Neuron (in vitro differentiated cells): ENCODE measurements around the gene YARS2.
"Not testable (repeated sequence)": the region's sequence is repeated elsewhere in the genome, so short reads cannot be mapped to it uniquely, and the experiment has no call there.

Source experiments
- H2AFZ ChIP-seq: one replicate; pipeline ENCODE4 v1.6.1; 2013; ENCODE audit warnings: low read depth, mild to moderate bottlenecking, inconsistent platforms, low read length, moderate library complexity
- H3K27me3 ChIP-seq: one replicate; pipeline ENCODE4 v1.6.1; 2013; ENCODE audit warnings: low read length; ENCODE audit not compliant: insufficient read depth
- H3K36me3 ChIP-seq: one replicate; pipeline ENCODE4 v1.6.1; 2013; ENCODE audit warnings: low read length; ENCODE audit not compliant: insufficient read depth
- H3K4me1 ChIP-seq: one replicate; pipeline ENCODE4 v1.6.1; 2013; ENCODE audit warnings: low read length; ENCODE audit not compliant: insufficient read depth
- H3K4me3 ChIP-seq: 2 replicates; pipeline ENCODE4 v1.5.1; 2013; ENCODE audit warnings: mild to moderate bottlenecking, low read length, moderate library complexity
- H3K9me3 ChIP-seq: one replicate; pipeline ENCODE4 v1.6.1; 2013; ENCODE audit warnings: low read length

The YARS2 gene

GRCh38 chr12:32736445-32736844, 19.3 kb downstream of the YARS2 start:
- Histone ChIP-seq H3K9me3 (no peaks in the 10 kb centered on the region), H3K4me1 (no peaks in the 10 kb centered on the region), H2AFZ (no peak overlapping the region), H3K36me3 (peaks cover 77% of the 10 kb centered on the region), H3K4me3 (no peak overlapping the region), H3K27me3 (no peaks in the 10 kb centered on the region)

GRCh38 chr12:32734952-32735351, 20.7 kb downstream of the YARS2 start:
- no peak overlapping the region for H3K4me3 ChIP-seq
- H2AFZ ChIP-seq: no peak overlapping the region
- no peaks in the 10 kb centered on the region for H3K4me1 ChIP-seq
- H3K9me3 ChIP-seq: no peaks in the 10 kb centered on the region
- no peaks in the 10 kb centered on the region for H3K27me3 ChIP-seq
- peaks cover 68% of the 10 kb centered on the region for H3K36me3 ChIP-seq

- H3K4me3 ChIP-seq: no peak overlapping the region
- no peaks in the 10 kb centered on the region for H3K4me1 ChIP-seq
- H3K9me3 ChIP-seq: no peaks in the 10 kb centered on the region
- peaks cover 56% of the 10 kb centered on the region for H3K36me3 ChIP-seq
- no peaks in the 10 kb centered on the region for H3K27me3 ChIP-seq
- no peak overlapping the region for H2AFZ ChIP-seq
Observed at GRCh38 chr12:32727237-32727636, 28.5 kb downstream of the YARS2 start.

GRCh38 chr12:32726286-32726685, 29.4 kb downstream of the YARS2 start:
- Histone ChIP-seq H3K36me3 (peaks cover 54% of the 10 kb centered on the region), H3K4me1 (no peaks in the 10 kb centered on the region)

GRCh38 chr12:32725308-32725707, 30.4 kb downstream of the YARS2 start:
- H3K27me3 ChIP-seq, H3K9me3 ChIP-seq, H3K4me1 ChIP-seq, H3K4me3 ChIP-seq, H2AFZ ChIP-seq: not testable (repeated sequence)
- peaks cover 59% of the 10 kb centered on the region for H3K36me3 ChIP-seq

More at GRCh38 chr12:32726286-32726685, 29.4 kb downstream of the YARS2 start:
- no peak overlapping the region for H3K4me3 ChIP-seq
- H3K9me3 ChIP-seq: no peaks in the 10 kb centered on the region
- H2AFZ ChIP-seq: no peak overlapping the region
- H3K27me3 ChIP-seq: no peaks in the 10 kb centered on the region

- Histone ChIP-seq H3K4me3 (no peak overlapping the region), H2AFZ (no peak overlapping the region), H3K36me3 (peaks cover 45% of the 10 kb centered on the region), H3K27me3 (no peaks in the 10 kb centered on the region), H3K9me3 (peaks cover 4% of the 10 kb centered on the region), H3K4me1 (no peaks in the 10 kb centered on the region)
Observed at GRCh38 chr12:32718926-32719325, 36.8 kb downstream of the YARS2 start.

GRCh38 chr12:32714772-32715171, 40.9 kb downstream of the YARS2 start:
- no peak overlapping the region for H2AFZ ChIP-seq
- no peak overlapping the region for H3K4me3 ChIP-seq
- peaks cover 45% of the 10 kb centered on the region for H3K36me3 ChIP-seq
- H3K4me1 ChIP-seq: no peaks in the 10 kb centered on the region
- H3K27me3 ChIP-seq: no peaks in the 10 kb centered on the region
- peaks cover 4% of the 10 kb centered on the region for H3K9me3 ChIP-seq

GRCh38 chr12:32708926-32709325, 46.8 kb downstream of the YARS2 start:
- Histone ChIP-seq H3K27me3 (no peaks in the 10 kb centered on the region), H3K9me3 (no peaks in the 10 kb centered on the region), H2AFZ (no peak overlapping the region), H3K36me3 (peaks cover 50% of the 10 kb centered on the region), H3K4me3 (no peak overlapping the region), H3K4me1 (no peaks in the 10 kb centered on the region)

- Histone ChIP-seq H2AFZ (no peak overlapping the region), H3K4me3 (no peak overlapping the region), H3K36me3 (peaks cover 35% of the 10 kb centered on the region), H3K9me3 (no peaks in the 10 kb centered on the region), H3K27me3 (no peaks in the 10 kb centered on the region), H3K4me1 (no peaks in the 10 kb centered on the region)
Observed at GRCh38 chr12:32706335-32707024, 49.2 kb downstream of the YARS2 start.

- H2AFZ ChIP-seq: no peak overlapping the region
- no peaks in the 10 kb centered on the region for H3K4me1 ChIP-seq
- H3K27me3 ChIP-seq: no peaks in the 10 kb centered on the region
- H3K36me3 ChIP-seq: peaks cover 28% of the 10 kb centered on the region
- H3K9me3 ChIP-seq: no peaks in the 10 kb centered on the region
- no peak overlapping the region for H3K4me3 ChIP-seq
Observed at GRCh38 chr12:32705783-32706182, 49.9 kb downstream of the YARS2 start.

- peaks cover 15% of the 10 kb centered on the region for H3K36me3 ChIP-seq
- no peaks in the 10 kb centered on the region for H3K27me3 ChIP-seq
- H3K4me1 ChIP-seq: no peaks in the 10 kb centered on the region
- H3K4me3 ChIP-seq: no peak overlapping the region
- no peak overlapping the region for H2AFZ ChIP-seq
- H3K9me3 ChIP-seq: no peaks in the 10 kb centered on the region
Observed at GRCh38 chr12:32702946-32703345, 52.8 kb downstream of the YARS2 start.

- no peaks in the 10 kb centered on the region for H3K9me3 ChIP-seq
- H3K27me3 ChIP-seq: no peaks in the 10 kb centered on the region
- no peaks in the 10 kb centered on the region for H3K4me1 ChIP-seq
- H3K36me3 ChIP-seq: peaks cover 13% of the 10 kb centered on the region
- no peak overlapping the region for H2AFZ ChIP-seq
- H3K4me3 ChIP-seq: no peak overlapping the region
Observed at GRCh38 chr12:32702473-32702872, 53.2 kb downstream of the YARS2 start.

- H3K9me3 ChIP-seq, H3K4me3 ChIP-seq, H3K36me3 ChIP-seq, H3K4me1 ChIP-seq, H2AFZ ChIP-seq, H3K27me3 ChIP-seq: not testable (repeated sequence)
Observed at GRCh38 chr12:32699437-32699836, 56.3 kb downstream of the YARS2 start.

GRCh38 chr12:32698285-32698684, 57.4 kb downstream of the YARS2 start:
- Histone ChIP-seq H2AFZ (no peak overlapping the region), H3K27me3 (no peaks in the 10 kb centered on the region), H3K4me3 (no peak overlapping the region), H3K9me3 (peaks cover 11% of the 10 kb centered on the region), H3K4me1 (no peaks in the 10 kb centered on the region), H3K36me3 (peaks cover 7% of the 10 kb centered on the region)
